ENCODE measurements around the gene ALK. TPM values are rescaled to one million over a fixed set of nuclear protein-coding genes. Genes with fewer than 3 reads are reported as not detected.

The ALK gene
- total RNA-seq, 1 experiment from 2014 or later, result 0.07 TPM

GRCh38 chr2:29876374-29876773 lies 45.0 kb downstream of the ALK start:
- H3K27ac Mint-ChIP-seq (ENCODE audit: low read depth, unreplicated experiment), result no peak overlapping the region
- intact Hi-C loops (cut with micrococcal nuclease), result no loop called here
- TF ChIP-seq, protein P1, sequence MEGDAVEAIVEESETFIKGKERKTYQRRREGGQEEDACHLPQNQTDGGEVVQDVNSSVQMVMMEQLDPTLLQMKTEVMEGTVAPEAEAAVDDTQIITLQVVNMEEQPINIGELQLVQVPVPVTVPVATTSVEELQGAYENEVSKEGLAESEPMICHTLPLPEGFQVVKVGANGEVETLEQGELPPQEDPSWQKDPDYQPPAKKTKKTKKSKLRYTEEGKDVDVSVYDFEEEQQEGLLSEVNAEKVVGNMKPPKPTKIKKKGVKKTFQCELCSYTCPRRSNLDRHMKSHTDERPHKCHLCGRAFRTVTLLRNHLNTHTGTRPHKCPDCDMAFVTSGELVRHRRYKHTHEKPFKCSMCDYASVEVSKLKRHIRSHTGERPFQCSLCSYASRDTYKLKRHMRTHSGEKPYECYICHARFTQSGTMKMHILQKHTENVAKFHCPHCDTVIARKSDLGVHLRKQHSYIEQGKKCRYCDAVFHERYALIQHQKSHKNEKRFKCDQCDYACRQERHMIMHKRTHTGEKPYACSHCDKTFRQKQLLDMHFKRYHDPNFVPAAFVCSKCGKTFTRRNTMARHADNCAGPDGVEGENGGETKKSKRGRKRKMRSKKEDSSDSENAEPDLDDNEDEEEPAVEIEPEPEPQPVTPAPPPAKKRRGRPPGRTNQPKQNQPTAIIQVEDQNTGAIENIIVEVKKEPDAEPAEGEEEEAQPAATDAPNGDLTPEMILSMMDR (IDR thresholded peaks at IDR 0.05; ENCODE audit: unreplicated experiment), result no peak
- DNase-seq (ENCODE audit: unreplicated experiment), result no peak
- H3K27me3 Mint-ChIP-seq (ENCODE audit: insufficient read depth, unreplicated experiment), result peaks cover 18% of the 10 kb centered on the region
- CTCF ChIA-PET, result no interaction called here
- no TSS peak for BruUV-seq (replicated peaks)
- no peaks in the 10 kb centered on the region for H3K36me3 Mint-ChIP-seq (ENCODE audit: insufficient read depth, unreplicated experiment)
- H3K9me3 Mint-ChIP-seq (ENCODE audit: unreplicated experiment), result no peaks in the 10 kb centered on the region
- peaks cover 9% of the 10 kb centered on the region for H3K4me1 Mint-ChIP-seq (ENCODE audit: insufficient read depth, unreplicated experiment)
- H3K4me3 Mint-ChIP-seq (ENCODE audit: unreplicated experiment), result no peak overlapping the region
- POLR2A ChIA-PET, result no interaction called here

DNA sequence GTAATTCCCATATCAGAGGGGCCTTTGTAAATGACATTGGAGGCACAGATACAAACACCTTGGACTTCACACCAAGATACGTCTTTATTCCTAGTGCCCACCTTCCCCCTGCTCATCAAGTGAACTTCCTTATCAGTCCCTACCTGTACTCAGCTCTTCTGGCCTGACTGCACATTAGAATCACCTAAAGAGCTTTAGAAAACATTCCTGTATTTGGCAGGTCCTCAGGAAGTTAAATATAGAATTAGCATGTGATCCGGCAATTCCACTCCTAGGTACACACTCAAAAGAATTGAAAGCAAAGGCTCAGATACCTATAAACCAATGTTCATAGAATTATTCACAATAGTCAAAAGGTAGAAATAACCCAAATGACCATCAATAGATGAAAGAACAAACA lies 46.6 kb downstream of the ALK start:
- CTCF ChIA-PET, result no interaction called here
- Mint-ChIP-seq H3K27ac (ENCODE audit: low read depth, unreplicated experiment) (no peak overlapping the region), H3K27me3 (ENCODE audit: insufficient read depth, unreplicated experiment) (peaks cover 18% of the 10 kb centered on the region), H3K4me3 (ENCODE audit: unreplicated experiment) (no peak overlapping the region), H3K4me1 (ENCODE audit: insufficient read depth, unreplicated experiment) (peaks cover 9% of the 10 kb centered on the region), H3K36me3 (ENCODE audit: insufficient read depth, unreplicated experiment) (no peaks in the 10 kb centered on the region), H3K9me3 (ENCODE audit: unreplicated experiment) (no peaks in the 10 kb centered on the region)
- DNase-seq (ENCODE audit: unreplicated experiment), result no peak
- POLR2A ChIA-PET, result no interaction called here
- intact Hi-C loops (cut with micrococcal nuclease), result no loop called here
- BruUV-seq (replicated peaks), result no TSS peak
- TF ChIP-seq, protein P1 (IDR thresholded peaks at IDR 0.05; ENCODE audit: unreplicated experiment), result no peak

DNA sequence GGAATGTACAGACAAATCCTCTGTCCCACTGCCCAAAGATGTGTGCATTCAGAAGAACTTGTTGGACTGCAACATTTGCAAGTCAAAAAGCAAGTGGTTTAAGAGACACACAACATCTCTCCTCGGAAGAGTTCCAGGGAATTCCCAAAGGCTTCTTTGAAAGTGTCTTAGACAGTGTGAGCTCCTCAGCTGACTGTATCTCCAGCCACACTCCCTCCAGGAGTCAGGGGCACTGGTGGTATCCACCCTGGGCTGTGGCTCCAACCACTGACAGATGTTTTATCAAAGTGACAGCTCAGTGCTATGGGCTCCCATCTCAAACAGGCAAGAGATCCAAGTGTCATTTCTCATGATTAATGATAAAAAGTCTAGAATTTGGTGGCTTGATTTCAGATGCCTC lies 48.5 kb downstream of the ALK start:
- BruUV-seq (replicated peaks), result no TSS peak
- no peaks in the 10 kb centered on the region for H3K36me3 Mint-ChIP-seq (ENCODE audit: insufficient read depth, unreplicated experiment)
- TF ChIP-seq, protein P1 (IDR thresholded peaks at IDR 0.05; ENCODE audit: unreplicated experiment), result no peak
- peaks cover 28% of the 10 kb centered on the region for H3K27me3 Mint-ChIP-seq (ENCODE audit: insufficient read depth, unreplicated experiment)
- no peak for DNase-seq (ENCODE audit: unreplicated experiment)
- intact Hi-C loops (cut with micrococcal nuclease), result no loop called here
- no peaks in the 10 kb centered on the region for H3K4me1 Mint-ChIP-seq (ENCODE audit: insufficient read depth, unreplicated experiment)
- CTCF ChIA-PET, result no interaction called here
- no peaks in the 10 kb centered on the region for H3K9me3 Mint-ChIP-seq (ENCODE audit: unreplicated experiment)
- no peak overlapping the region for H3K27ac Mint-ChIP-seq (ENCODE audit: low read depth, unreplicated experiment)
- H3K4me3 Mint-ChIP-seq (ENCODE audit: unreplicated experiment), result no peak overlapping the region
- POLR2A ChIA-PET, result no interaction called here

- POLR2A ChIA-PET, result no interaction called here
- TF ChIP-seq, protein P1 (IDR thresholded peaks at IDR 0.05; ENCODE audit: unreplicated experiment), result no peak
- intact Hi-C loops (cut with micrococcal nuclease), result no loop called here
- H3K4me3 Mint-ChIP-seq (ENCODE audit: unreplicated experiment), result no peak overlapping the region
- CTCF ChIA-PET, result interaction anchor here (0.5 to 0.7 kb wide), 2 partner anchors 75 to 348 kb away, joined by 3 read pairs; no protein-coding TSS in a partner anchor
- H3K4me1 Mint-ChIP-seq (ENCODE audit: insufficient read depth, unreplicated experiment), result no peaks in the 10 kb centered on the region
- H3K9me3 Mint-ChIP-seq (ENCODE audit: unreplicated experiment), result no peaks in the 10 kb centered on the region
- H3K27me3 Mint-ChIP-seq (ENCODE audit: insufficient read depth, unreplicated experiment), result peaks cover 40% of the 10 kb centered on the region
- DNase-seq (ENCODE audit: unreplicated experiment), result no peak
- BruUV-seq (replicated peaks), result no TSS peak
- no peaks in the 10 kb centered on the region for H3K36me3 Mint-ChIP-seq (ENCODE audit: insufficient read depth, unreplicated experiment)
- H3K27ac Mint-ChIP-seq (ENCODE audit: low read depth, unreplicated experiment), result no peak overlapping the region
Measured at GRCh38 chr2:29871541-29871940, 49.8 kb downstream of the ALK start.

All from MCF 10A (cell line).